ENCODE results near the gene UTP14C. TPM values are rescaled to one million over a fixed set of nuclear protein-coding genes. Genes with fewer than 3 reads are reported as not detected.
"Not testable (repeated sequence)": the region's sequence is repeated elsewhere in the genome, so short reads cannot be mapped to it uniquely, and the experiment has no call there.

Gene UTP14C
- total RNA-seq, 2 donors from 2014 or later = 13.9 to 26.0 TPM

- H3K27me3 ChIP-seq (replicated peaks; ENCODE audit: insufficient read depth) = no peaks in the 10 kb centered on the region
- no peak for DNase-seq (ENCODE audit: low spot score)
- no peaks in the 10 kb centered on the region for H3K4me1 ChIP-seq (ENCODE audit: control insufficient read depth in 1 of 2, low read depth in 2 of 2)
- no peak overlapping the region for H3K4me3 ChIP-seq
- TF ChIP-seq CTCF (IDR thresholded peaks at IDR 0.05) = no peak
- ATAC-seq (ENCODE audit: insufficient number of reproducible peaks, low FRiP score, low read depth) = no peak
- H3K36me3 ChIP-seq = peaks cover 35% of the 10 kb centered on the region
- H3K9me3 ChIP-seq = peaks cover 2% of the 10 kb centered on the region
- H3K27ac ChIP-seq = no peak overlapping the region
Measured at GRCh38 chr13:52022356-52022755, 2.1 kb upstream of the UTP14C start.

- Histone ChIP-seq H3K9me3 (peaks cover 8% of the 10 kb centered on the region), H3K27ac (no peak overlapping the region), H3K4me3 (no peak overlapping the region), H3K27me3 (replicated peaks; ENCODE audit: insufficient read depth) (no peaks in the 10 kb centered on the region), H3K4me1 (ENCODE audit: control insufficient read depth in 1 of 2, low read depth in 2 of 2) (peaks cover 0 to 4% of the 10 kb centered on the region in 2 donors), H3K36me3 (peaks cover 43% of the 10 kb centered on the region)
- ATAC-seq (ENCODE audit: insufficient number of reproducible peaks, low FRiP score, low read depth) = no peak
- no peak for DNase-seq (ENCODE audit: low spot score)
- TF ChIP-seq CTCF (IDR thresholded peaks at IDR 0.05) = no peak
Measured at GRCh38 chr13:52025475-52026245, 1.2 kb downstream of the UTP14C start.

GRCh38 chr13:52026246-52026626 lies 1.7 kb downstream of the UTP14C start:
- peaks cover 43% of the 10 kb centered on the region for H3K36me3 ChIP-seq
- no peak for TF ChIP-seq CTCF (IDR thresholded peaks at IDR 0.05)
- H3K9me3 ChIP-seq = peaks cover 8% of the 10 kb centered on the region
- no peak for DNase-seq (ENCODE audit: low spot score)
- ATAC-seq (ENCODE audit: insufficient number of reproducible peaks, low FRiP score, low read depth) = no peak
- no peak overlapping the region for H3K27ac ChIP-seq
- no peaks in the 10 kb centered on the region for H3K27me3 ChIP-seq (replicated peaks; ENCODE audit: insufficient read depth)
- H3K4me1 ChIP-seq (ENCODE audit: control insufficient read depth in 1 of 2, low read depth in 2 of 2) = peaks cover 0 to 4% of the 10 kb centered on the region in 2 donors
- H3K4me3 ChIP-seq = no peak overlapping the region

- no peaks in the 10 kb centered on the region for H3K27me3 ChIP-seq (replicated peaks; ENCODE audit: insufficient read depth)
- no peak for TF ChIP-seq CTCF (IDR thresholded peaks at IDR 0.05)
- ATAC-seq (ENCODE audit: insufficient number of reproducible peaks, low FRiP score, low read depth) = no peak
- no peak overlapping the region for H3K27ac ChIP-seq
- H3K4me1 ChIP-seq (ENCODE audit: control insufficient read depth in 1 of 2, low read depth in 2 of 2) = peaks cover 0 to 4% of the 10 kb centered on the region in 2 donors
- peaks cover 8% of the 10 kb centered on the region for H3K9me3 ChIP-seq
- H3K36me3 ChIP-seq = peaks cover 40% of the 10 kb centered on the region
- no peak overlapping the region for H3K4me3 ChIP-seq
- no peak for DNase-seq (ENCODE audit: low spot score)
Measured at GRCh38 chr13:52027832-52028231, 3.3 kb downstream of the UTP14C start.

GRCh38 chr13:52029569-52029968 lies 5.1 kb downstream of the UTP14C start:
- H3K27me3 ChIP-seq (replicated peaks; ENCODE audit: insufficient read depth) = no peaks in the 10 kb centered on the region
- no peak for DNase-seq (ENCODE audit: low spot score)
- no peak for TF ChIP-seq CTCF (IDR thresholded peaks at IDR 0.05)
- H3K4me3 ChIP-seq = no peak overlapping the region
- peaks cover 8% of the 10 kb centered on the region for H3K9me3 ChIP-seq
- no peak overlapping the region for H3K27ac ChIP-seq
- no peak for ATAC-seq (ENCODE audit: insufficient number of reproducible peaks, low FRiP score, low read depth)
- H3K36me3 ChIP-seq = peaks cover 34% of the 10 kb centered on the region
- H3K4me1 ChIP-seq (ENCODE audit: control insufficient read depth in 1 of 2, low read depth in 2 of 2) = peaks cover 0 to 4% of the 10 kb centered on the region in 2 donors

- H3K9me3 ChIP-seq; ATAC-seq (ENCODE audit: insufficient number of reproducible peaks, low FRiP score, low read depth); DNase-seq (ENCODE audit: low spot score); H3K4me3 ChIP-seq; H3K27ac ChIP-seq; H3K27me3 ChIP-seq (replicated peaks; ENCODE audit: insufficient read depth); H3K4me1 ChIP-seq (ENCODE audit: control insufficient read depth in 1 of 2, low read depth in 2 of 2): not testable (repeated sequence)
- H3K36me3 ChIP-seq = peaks cover 27% of the 10 kb centered on the region
Measured at GRCh38 chr13:52030401-52030800, 5.9 kb downstream of the UTP14C start.
